ENCODE data around the gene IMMP1L.

IMMP1L gene

GRCh38 chr11:31414338-31414737, 95.1 kb downstream of the IMMP1L start:
- no peak for DNase-seq
- in situ Hi-C loops (cut with MboI; ENCODE audit: low pct_unique_long_range_greater_than_20kb, low sequenced_read_pairs) = no loop called here

- in situ Hi-C loops (cut with MboI; ENCODE audit: low pct_unique_long_range_greater_than_20kb, low sequenced_read_pairs) = no loop called here
- no peak for DNase-seq
Measured at GRCh38 chr11:31412946-31413345, 96.5 kb downstream of the IMMP1L start.

- DNase-seq = no peak
- in situ Hi-C loops (cut with MboI; ENCODE audit: low pct_unique_long_range_greater_than_20kb, low sequenced_read_pairs) = no loop called here
Measured at GRCh38 chr11:31408201-31408600, 101.2 kb downstream of the IMMP1L start.

- in situ Hi-C loops (cut with MboI; ENCODE audit: low pct_unique_long_range_greater_than_20kb, low sequenced_read_pairs) = no loop called here
Measured at GRCh38 chr11:31404614-31405013, 104.8 kb downstream of the IMMP1L start.

GRCh38 chr11:31397239-31397834, 112.1 kb downstream of the IMMP1L start:
- in situ Hi-C loops (cut with MboI; ENCODE audit: low pct_unique_long_range_greater_than_20kb, low sequenced_read_pairs) = no loop called here
- DNase-seq = peak; percentile 57

More at GRCh38 chr11:31404614-31405013, 104.8 kb downstream of the IMMP1L start:
- DNase-seq = no peak

- no peak for DNase-seq
- in situ Hi-C loops (cut with MboI; ENCODE audit: low pct_unique_long_range_greater_than_20kb, low sequenced_read_pairs) = no loop called here
Measured at GRCh38 chr11:31387379-31387778, 122.0 kb downstream of the IMMP1L start.

- in situ Hi-C loops (cut with MboI; ENCODE audit: low pct_unique_long_range_greater_than_20kb, low sequenced_read_pairs) = no loop called here
- DNase-seq = no peak
Measured at GRCh38 chr11:31383116-31383515, 126.3 kb downstream of the IMMP1L start.
